BE2C (cell line): ENCODE measurements around the gene IP6K3.

Source experiments
- DNase-seq: peaks from one replicate; pipeline ENCODE4 v3.0.0-alpha.2; 2020
- H3K27me3 ChIP-seq: fragments of 250-450 bp; sonication (Bioruptor Pico); 2 replicates; pipeline ENCODE4 v1.5.1; 2020; ENCODE audit warnings: mild to moderate bottlenecking
- H3K36me3 ChIP-seq: fragments of 250-450 bp; sonication (Bioruptor Pico); 2 replicates; pipeline ENCODE4 v1.5.1; 2020; ENCODE audit warnings: mild to moderate bottlenecking
- H3K4me1 ChIP-seq: fragments of 250-450 bp; sonication (Bioruptor Pico); 2 replicates; pipeline ENCODE4 v1.5.1; 2020
- H3K4me3 ChIP-seq: 2 replicates; pipeline ENCODE4 v1.5.1; 2011; ENCODE audit warnings: low read depth, low read length
- H3K9me3 ChIP-seq: fragments of 250-450 bp; sonication (Bioruptor Pico); 2 replicates; pipeline ENCODE4 v1.5.1; 2020
- TF ChIP-seq, protein P1 (sequence below): IDR thresholded peaks from 2 replicates; pipeline ENCODE4 v1.5.1; 2012; ENCODE audit warnings: mild to moderate bottlenecking, low read depth, low read length

The IP6K3 gene

DNA sequence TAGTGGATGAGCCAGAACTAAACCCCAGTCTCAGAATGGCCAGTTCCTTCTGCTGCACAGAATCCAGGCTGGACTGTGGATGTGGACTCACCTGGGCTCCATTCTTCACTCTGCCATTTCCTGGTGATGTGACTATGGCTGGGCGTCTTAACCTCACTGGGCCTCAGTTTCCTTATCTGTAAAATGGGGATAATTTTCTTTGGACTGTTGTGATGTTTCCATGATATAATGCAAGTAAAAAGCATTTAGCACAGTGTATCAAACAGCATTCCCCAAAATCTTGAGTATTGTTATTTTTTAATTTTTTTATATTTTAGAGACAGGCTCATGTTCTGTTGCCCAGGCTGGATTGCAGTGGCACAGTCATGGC, 5.9 kb upstream of the IP6K3 start:
- H3K4me1 ChIP-seq, result peaks cover 15% of the 10 kb centered on the region
- H3K9me3 ChIP-seq, result no peaks in the 10 kb centered on the region
- no peaks in the 10 kb centered on the region for H3K27me3 ChIP-seq

DNA sequence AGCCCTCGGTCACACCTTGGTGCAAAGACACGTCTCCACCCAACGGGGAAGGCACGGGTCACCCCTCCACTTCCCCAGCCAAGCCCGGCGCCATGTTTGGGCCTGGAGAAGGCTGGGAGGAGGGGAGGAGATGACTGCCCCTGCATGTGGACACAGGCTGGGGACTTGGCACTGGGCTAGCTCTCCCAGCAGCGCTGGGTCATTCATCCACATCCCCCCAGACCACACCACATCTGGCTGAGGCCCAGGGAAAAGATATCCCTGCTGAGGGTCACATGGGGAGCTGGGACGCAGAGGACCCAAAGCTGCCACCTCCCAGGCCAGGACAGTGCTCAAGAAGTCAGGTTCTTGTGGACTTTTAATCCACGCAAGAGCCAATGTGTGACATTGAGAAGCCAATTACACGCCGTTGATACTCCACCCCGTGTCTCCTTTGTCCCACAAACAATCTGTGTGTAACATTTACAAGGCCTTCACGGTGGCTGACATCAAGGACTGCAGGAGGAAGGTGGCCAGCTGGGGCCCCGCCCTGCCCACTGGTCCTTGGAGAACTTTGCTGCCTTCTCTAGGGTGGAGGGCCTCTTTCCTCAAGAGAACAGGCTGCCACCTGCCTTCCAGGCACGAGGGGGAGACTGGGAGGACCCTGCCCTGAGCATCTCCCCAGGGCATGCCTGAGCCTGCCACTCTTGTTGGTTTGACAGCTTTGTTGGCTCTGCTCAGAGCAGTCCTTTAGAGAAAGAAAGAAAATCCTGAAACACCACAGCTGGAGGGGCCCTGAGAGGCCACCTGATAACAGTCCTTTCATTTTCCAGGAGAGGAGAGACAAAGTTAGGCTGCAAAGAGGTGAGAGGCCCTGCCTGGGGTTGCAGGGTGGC, 5.3 kb upstream of the IP6K3 start:
- H3K4me3 ChIP-seq, result no peak overlapping the region
- DNase-seq, result no peak
- TF ChIP-seq, protein P1, sequence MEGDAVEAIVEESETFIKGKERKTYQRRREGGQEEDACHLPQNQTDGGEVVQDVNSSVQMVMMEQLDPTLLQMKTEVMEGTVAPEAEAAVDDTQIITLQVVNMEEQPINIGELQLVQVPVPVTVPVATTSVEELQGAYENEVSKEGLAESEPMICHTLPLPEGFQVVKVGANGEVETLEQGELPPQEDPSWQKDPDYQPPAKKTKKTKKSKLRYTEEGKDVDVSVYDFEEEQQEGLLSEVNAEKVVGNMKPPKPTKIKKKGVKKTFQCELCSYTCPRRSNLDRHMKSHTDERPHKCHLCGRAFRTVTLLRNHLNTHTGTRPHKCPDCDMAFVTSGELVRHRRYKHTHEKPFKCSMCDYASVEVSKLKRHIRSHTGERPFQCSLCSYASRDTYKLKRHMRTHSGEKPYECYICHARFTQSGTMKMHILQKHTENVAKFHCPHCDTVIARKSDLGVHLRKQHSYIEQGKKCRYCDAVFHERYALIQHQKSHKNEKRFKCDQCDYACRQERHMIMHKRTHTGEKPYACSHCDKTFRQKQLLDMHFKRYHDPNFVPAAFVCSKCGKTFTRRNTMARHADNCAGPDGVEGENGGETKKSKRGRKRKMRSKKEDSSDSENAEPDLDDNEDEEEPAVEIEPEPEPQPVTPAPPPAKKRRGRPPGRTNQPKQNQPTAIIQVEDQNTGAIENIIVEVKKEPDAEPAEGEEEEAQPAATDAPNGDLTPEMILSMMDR, result no peak
- H3K9me3 ChIP-seq, result no peaks in the 10 kb centered on the region
- H3K27me3 ChIP-seq, result no peaks in the 10 kb centered on the region
- H3K36me3 ChIP-seq, result no peaks in the 10 kb centered on the region
- peaks cover 15% of the 10 kb centered on the region for H3K4me1 ChIP-seq

More for the DNA sequence above, 5.9 kb upstream of the IP6K3 start:
- TF ChIP-seq, protein P1, result no peak
- no peak for DNase-seq
- H3K36me3 ChIP-seq, result no peaks in the 10 kb centered on the region
- H3K4me3 ChIP-seq, result no peak overlapping the region

DNA sequence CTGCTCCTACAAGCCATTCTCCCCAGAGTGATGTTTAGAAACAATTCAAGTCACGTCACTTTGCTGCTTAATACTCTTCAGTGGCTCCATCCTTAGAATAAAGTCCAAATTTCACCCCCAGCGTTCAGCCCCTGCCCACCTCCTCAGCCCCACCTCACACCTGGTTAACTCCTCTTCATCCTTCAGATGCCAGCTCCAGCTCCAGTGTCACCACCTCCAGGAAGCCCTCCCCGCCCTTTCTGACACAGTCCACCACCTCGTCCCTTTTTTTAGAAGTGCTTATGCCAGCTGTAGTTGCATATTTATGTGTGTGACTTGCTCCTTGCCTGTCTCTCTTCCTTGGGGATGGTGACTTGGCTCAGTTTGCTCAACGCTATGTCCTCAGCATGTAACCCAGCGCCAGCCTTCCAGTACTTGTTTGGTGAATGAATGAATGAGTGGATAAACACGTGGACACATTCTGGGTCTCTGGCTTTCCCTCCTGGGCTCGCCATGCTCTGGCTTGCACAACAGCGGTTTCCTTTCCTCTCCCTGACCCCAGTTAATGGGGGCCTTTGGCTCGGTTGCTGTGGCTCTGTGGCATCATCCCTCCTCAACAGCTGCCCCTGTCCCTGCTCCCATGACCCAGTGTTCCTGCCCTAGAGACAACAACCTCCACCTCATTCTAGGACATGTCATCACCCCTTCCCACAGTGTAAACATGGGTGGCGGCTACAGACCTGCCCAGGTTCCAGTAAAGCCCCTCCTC, 3.7 kb upstream of the IP6K3 start:
- Histone ChIP-seq H3K27me3 (no peaks in the 10 kb centered on the region), H3K4me3 (no peak overlapping the region), H3K36me3 (no peaks in the 10 kb centered on the region), H3K9me3 (no peaks in the 10 kb centered on the region), H3K4me1 (peaks cover 22% of the 10 kb centered on the region)
- TF ChIP-seq, protein P1, result no peak
- no peak for DNase-seq

DNA sequence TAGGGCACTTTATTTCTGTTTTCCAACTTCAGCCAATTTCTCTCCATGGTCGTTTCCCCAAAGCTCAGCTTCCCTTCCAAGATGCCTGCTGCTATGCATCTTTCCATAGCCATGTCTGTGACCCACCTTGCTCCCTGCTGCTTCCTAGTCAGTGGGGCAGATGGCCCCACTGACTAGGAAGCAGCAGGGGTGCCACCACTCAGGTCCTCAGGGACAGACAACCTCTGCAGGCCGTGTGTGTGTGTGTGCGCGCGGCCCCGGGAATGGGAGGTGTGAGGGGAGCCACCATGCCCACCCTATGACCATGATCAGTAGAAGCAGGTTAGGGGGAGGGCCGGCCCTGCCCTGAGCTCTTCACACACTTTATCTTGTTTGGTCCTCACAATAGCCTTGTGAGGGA, 2.7 kb upstream of the IP6K3 start:
- Histone ChIP-seq H3K4me3 (no peak overlapping the region), H3K4me1 (peaks cover 20% of the 10 kb centered on the region), H3K9me3 (no peaks in the 10 kb centered on the region), H3K27me3 (no peaks in the 10 kb centered on the region), H3K36me3 (no peaks in the 10 kb centered on the region)
- no peak for DNase-seq
- TF ChIP-seq, protein P1, result no peak

DNA sequence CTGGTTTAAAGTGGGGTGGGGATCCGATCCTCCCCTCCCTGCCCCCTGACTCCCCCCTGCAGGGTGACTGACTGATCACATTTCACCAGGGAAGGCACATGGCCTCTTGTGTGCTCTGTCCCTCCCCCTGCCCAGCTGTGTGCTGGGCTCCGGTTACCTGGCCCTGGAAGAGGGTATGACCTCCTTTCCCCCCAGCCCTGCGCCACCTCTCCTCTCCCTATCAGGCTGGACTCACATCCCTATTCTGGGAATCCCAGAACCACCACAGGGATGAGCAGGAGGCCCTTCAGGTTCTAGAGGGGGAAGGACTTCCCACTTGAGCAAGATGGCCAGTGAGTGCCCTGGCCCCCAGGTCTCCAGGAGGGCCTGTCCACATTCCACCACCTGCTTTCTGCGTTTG, 2.1 kb upstream of the IP6K3 start:
- DNase-seq, result no peak
- TF ChIP-seq, protein P1, result no peak
- H3K4me1 ChIP-seq, result peaks cover 22% of the 10 kb centered on the region
- no peaks in the 10 kb centered on the region for H3K36me3 ChIP-seq
- H3K9me3 ChIP-seq, result no peaks in the 10 kb centered on the region
- H3K4me3 ChIP-seq, result no peak overlapping the region
- no peaks in the 10 kb centered on the region for H3K27me3 ChIP-seq

DNA sequence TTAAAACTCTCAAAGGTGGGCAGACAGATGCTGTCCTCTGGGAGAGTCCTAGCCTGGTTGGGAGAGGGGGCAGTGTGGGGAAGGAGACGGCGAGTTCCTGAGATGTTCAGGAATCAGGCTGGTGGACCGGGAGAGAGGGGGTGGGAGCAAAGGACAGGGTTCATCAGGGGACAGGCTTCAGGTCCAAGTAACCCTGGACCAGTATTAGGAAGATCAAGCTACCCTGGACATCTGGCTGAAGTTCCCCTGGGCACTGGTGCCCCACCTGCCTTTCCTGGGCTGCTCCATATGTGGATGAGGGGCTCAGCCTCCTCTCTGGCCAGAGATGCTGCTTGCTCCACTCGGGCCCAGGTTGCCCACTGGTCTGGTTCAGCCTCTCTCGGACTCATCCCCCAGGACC, 1.1 kb upstream of the IP6K3 start:
- no peak overlapping the region for H3K4me3 ChIP-seq
- no peaks in the 10 kb centered on the region for H3K36me3 ChIP-seq
- H3K9me3 ChIP-seq, result no peaks in the 10 kb centered on the region
- TF ChIP-seq, protein P1, result no peak
- no peaks in the 10 kb centered on the region for H3K27me3 ChIP-seq
- peaks cover 22% of the 10 kb centered on the region for H3K4me1 ChIP-seq
- no peak for DNase-seq
